HG03196 (cell line): ENCODE data around the gene GUCY1A1.
"Not testable (repeated sequence)": the region's sequence is repeated elsewhere in the genome, so short reads cannot be mapped to it uniquely, and the experiment has no call there.

ENCODE experiments used
- ATAC-seq: cut with Tn5 transposase; IDR thresholded peaks from one replicate; pipeline ENCODE4 v1.9.1; 2021; ENCODE audit not compliant: unreplicated experiment

The GUCY1A1 gene, protein sequence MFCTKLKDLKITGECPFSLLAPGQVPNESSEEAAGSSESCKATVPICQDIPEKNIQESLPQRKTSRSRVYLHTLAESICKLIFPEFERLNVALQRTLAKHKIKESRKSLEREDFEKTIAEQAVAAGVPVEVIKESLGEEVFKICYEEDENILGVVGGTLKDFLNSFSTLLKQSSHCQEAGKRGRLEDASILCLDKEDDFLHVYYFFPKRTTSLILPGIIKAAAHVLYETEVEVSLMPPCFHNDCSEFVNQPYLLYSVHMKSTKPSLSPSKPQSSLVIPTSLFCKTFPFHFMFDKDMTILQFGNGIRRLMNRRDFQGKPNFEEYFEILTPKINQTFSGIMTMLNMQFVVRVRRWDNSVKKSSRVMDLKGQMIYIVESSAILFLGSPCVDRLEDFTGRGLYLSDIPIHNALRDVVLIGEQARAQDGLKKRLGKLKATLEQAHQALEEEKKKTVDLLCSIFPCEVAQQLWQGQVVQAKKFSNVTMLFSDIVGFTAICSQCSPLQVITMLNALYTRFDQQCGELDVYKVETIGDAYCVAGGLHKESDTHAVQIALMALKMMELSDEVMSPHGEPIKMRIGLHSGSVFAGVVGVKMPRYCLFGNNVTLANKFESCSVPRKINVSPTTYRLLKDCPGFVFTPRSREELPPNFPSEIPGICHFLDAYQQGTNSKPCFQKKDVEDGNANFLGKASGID

DNA sequence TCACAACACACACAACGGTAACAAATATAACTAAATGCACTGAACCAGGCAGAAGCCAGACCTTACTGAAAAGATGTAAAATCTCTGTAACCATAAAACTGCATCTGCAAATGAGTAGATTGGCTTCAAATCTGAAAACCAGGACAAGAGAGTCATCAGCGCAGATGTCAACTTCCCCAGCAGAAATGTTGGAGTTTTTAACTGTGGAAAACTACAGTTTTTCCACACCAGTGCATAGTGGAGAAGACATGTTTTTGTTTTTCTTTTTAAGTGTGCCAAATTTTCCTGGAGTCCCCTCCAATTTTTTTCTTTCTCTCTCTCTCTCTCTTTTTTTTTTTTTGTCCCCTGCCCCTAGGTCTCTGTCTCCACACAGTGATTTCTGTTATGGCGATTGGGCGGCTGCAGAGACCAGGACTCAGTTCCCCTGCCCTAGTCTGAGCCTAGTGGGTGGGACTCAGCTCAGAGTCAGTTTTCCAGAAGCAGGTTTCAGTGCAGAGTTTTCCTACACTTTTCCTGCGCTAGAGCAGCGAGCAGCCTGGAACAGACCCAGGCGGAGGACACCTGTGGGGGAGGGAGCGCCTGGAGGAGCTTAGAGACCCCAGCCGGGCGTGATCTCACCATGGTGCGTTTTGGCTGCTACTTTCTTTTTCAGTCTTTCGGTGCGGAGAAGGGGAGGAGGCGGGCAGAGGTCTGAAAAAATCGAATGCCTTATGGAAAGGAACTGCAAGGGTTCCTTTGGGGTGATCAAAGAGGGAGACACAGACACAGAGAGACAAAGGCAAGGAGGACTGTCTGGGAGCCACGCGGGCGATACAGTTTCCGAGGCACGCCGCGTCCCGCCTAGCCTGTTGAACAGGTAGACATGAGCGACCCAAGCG is at the start of gene GUCY1A1:
GUCY1A1 (plus strand) TSS at position 505 of the 878 bp plus-strand sequence. CDS start 30,020 bp downstream, outside the sequence.
- peak; percentile 37 for ATAC-seq

DNA sequence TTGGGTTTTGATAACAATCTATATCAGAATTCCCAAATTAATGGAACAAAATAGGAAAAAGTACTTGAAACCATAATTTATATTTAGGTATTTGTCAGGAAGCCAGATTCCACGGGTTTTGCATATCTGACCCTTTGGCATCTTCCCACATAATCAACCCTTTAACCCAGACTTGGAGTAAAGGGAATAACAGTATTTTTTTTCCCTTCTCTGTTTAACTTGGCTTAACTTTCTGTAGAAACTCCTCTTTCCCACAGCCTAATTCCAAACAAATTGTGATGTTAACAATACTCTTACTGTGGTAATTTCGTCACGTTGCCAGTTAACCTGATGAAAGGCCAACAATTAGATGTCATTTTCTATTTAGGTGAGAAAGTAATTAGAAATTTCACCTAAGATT is 49.4 kb upstream of the GUCY1A1 start:
- ATAC-seq: no peak

DNA sequence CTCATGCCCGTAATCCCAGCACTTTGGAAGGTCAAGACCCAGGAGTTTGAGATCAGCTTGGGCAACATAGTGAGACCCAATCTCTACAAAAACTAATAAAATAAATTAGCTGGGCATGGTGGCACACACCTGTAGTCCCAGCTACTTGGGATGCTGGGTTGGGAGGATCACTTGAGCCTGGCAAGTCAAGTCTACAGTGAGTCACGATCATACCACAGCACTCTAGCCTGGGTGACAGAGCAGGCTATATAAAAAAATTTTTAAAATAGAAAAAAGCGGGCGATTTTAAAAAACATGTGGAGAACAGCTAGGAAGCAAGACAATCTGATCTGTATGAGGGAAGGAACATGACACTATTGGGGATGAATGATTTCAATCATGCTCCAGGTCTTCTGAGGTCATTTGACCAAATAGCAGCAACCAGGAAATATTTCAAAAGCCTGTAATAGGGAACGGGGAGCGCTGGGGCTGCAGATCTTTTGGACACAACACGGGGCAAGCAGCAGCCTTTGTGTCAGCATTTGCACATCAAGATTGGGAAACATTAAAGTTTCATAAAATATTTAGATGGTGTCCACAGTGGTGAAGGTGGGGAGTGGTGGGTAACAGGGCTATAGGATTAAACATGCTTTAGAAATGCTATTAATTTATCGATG is 48.3 kb upstream of the GUCY1A1 start:
- ATAC-seq: no peak

DNA sequence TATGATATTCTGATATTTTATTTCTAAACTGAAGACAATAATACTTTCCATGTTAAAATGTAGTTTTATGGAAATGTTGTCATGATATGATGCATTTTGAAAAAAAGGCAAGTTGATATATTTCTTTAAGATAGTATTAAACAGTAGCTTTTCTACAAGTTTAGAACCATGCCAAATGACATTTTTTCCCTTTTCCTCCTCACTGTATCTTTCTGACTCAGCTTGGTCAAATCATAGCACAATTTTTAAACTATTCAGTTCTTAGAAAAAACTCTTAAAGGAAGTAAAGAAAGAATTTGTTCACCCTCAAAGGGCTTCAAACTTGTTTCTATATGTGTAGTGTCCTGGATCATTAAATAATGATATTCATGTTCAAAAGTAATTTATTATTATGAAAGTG is 46.0 kb upstream of the GUCY1A1 start:
- no peak for ATAC-seq

DNA sequence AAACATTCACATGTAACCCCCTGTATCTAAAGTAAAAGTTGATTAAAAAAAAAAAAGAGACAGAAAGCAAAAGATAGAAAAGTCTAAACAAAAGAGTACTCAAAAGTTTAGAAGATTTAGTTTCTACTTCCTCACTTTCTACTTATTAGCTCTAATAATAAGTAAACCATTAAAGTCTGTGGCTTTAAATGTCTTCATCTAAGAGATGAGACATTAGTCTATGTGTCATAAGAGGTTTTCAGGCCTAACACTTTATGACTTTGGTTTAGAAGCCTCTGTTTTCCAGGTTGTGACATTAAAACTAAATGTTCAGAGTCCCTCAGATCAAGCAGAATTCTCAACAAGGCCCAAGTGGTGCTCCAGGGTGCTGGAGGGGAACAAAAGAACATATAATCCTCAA is 42.2 kb upstream of the GUCY1A1 start:
- peak; percentile 97 for ATAC-seq

DNA sequence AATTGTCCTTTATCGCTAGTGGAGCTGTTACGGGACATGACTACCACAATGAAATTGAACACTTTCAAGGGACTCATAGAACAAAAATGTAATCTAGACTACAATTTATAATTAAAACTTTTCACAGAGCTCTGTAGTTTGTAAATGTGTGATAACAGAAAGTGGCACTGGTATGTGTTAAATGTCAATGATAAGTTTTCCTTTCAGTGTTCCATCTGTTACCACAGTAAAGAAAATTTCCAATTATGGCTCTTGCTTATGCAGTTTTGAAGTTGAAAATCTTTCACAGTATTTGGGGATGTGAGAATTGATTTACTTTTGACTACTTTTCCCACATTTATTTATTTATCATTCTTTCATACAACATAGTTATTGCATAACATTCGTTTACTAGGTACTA is 40.1 kb upstream of the GUCY1A1 start:
- no peak for ATAC-seq

DNA sequence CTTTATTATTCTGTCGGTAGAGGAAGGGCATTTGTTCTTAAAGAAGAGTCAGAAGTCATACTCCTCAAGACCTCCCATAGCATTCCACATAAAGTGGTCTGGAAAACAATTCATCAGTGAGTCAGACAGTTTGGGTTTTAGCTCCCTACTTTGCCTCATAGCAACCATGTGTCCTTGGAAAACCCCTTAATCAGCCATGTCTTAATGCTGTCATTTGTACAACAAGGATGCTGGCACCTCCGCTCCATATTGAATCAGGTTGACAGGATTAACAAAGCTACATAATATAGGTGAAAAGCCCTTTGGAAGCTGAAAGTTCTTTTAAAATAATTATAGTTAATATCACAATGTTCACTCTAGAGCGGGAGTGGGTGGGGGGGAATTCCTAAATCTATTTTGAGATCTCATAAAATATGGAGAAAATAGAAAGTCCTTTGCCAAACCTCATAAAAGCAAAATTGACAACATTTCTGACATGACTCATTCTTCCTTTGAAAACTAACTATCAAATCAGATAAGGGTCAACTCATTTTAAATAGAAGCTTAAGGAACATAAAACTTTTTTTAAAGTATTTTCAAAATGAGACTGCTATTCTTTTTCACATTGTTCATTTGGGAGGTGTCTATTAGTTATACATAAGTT is 37.3 kb upstream of the GUCY1A1 start:
- ATAC-seq: no peak

DNA sequence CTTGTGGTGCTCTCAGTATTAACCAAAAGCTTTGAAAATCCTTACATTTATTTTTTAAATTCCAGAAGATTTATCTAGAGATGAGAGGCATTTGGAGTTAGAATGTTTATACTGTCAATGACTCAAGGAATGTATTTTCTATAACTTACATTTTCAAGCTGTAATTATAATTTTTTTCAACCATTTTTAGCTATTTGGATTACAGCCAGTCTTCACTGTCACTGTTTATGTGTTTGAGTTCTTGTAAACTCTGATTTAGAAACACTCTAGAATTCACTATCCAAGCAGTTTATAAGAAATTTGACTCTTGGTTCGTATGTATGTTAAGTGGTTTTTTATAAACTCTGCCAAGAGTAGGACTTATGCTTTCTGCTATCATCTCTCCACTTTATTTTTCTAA is 36.7 kb upstream of the GUCY1A1 start:
- no peak for ATAC-seq

DNA sequence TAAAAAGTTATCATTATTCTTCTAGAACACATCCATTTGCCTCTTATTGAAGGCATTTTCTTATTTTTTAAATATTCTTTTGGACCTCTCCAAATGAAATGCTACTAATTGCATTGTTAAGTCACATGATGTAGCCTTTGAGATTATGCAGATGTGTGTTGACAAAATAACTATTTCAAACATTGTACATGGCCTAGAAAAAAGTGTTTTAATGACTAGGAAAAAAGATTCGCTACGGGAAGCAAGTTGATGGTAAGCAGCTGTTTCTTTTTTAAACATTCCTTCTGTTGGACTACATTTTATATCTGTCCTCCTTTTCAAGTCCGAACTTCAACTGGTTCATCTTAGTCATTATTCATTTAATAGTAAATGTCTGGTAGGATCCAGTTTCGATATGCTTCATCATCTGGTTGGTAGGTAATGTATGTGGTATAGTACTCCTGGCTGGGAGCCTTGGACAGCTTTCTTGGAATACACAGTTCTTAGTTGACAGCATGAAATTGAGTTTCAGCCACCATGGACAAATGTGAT is 34.3 kb upstream of the GUCY1A1 start:
- ATAC-seq: no peak

DNA sequence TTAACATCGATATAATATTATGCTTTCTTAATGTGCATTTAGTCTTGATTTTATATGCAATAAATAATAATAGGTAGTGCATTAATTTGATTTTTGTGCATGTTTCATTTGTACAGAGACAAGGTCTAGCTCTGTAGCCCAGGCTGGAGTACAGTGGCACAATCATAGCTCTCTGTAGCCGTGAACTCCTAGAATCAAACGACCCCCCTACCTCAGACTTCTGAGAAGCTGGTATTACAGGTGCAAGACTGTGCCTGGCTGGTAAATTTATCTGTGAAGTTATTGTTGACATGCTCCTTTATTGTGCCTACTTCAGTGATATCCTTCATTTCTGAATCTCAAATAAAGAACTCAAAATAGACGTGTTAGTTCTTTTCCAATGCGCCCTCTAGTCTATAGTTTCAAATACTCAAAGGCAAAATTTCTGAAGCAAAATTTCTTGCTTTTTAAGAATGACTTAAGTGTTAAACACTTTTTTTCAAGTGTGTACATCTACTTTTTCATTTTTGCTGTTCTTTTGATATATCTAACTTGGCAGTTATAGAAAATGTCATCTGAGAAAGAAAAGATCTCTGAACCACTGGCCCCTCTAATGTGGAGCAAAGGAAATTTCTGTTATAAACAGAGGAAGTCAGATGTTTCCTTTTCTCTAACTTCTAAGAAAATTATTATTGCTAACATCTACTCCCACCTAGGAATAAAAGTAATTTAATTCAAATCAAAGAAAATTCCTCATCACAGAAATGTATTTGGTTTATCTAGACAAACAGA is 28.3 kb upstream of the GUCY1A1 start:
- ATAC-seq: no peak

DNA sequence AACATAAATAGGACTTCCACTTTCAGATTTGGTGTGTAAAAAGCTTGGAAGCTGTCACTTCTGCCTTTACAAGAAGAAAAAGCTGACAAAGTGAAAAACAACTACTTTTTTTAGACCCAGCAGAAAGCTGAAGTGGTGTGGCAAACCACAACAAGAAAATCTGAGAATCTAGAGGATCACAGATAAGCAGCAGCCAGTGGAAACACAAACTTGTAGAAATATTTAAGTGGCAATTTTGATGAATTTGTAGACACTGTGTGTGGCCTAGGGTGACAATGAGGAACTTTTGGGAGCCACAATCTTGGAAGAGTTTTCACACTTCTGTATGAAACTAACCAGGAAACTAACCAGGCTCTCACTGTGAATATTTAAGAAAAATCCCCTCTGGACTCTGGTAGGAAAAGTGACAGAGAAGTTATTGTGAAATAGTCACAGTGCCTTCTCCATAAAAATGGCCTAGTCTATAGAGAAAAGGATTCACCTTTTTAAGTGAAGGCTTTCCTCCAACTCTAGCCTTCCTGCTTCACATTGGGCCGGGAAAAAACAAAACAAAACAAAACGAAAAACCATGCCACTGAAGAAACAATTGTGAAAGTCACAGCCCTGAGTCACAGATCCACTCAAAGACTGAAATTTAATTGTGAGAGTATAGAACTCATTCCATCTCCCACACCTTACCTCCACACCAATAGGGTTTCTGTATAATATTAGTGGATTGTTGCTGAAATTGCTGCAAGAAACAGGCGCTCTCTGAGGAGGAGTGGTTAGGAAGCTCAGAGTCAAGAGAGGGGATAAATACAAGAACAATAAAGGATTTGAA is 26.7 kb upstream of the GUCY1A1 start:
- ATAC-seq: peak; percentile 76

DNA sequence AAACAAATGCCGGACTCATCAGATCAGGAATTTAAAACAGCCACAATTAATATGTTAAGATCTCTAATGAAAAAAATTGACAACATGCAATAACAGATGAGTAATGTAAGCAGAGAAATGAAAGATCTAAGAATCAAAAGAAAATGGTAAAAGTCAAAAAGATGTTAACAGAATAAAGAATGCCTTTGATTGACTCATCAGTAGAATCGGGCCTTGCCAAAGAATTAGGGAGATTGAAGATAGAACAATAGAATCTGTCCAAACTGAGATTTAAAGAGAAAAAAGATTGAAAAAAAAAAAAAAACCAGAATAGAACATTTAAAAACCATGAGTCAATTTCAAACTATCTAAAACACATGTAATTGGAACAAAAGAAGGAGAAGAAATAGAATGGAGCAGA is 25.9 kb upstream of the GUCY1A1 start:
- no peak for ATAC-seq

DNA sequence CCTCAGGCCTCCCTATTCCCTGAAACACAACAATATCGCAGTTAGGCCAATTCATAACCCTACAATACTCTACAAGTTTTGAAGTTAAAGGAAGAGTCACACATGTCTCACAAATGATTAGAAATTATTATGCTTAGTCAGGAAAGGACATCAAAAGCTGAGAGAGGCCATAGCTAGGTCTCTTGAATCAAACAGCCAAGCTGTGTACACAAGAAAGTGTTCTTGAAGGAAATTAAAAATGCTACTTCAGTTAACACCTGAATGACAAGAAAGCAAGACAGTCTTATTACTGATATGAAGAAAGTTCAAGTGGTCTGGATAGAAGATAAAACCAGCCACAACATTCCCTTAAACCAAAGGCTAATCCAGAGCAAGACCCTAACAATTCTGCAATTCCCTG is 23.6 kb upstream of the GUCY1A1 start:
- ATAC-seq: no peak

DNA sequence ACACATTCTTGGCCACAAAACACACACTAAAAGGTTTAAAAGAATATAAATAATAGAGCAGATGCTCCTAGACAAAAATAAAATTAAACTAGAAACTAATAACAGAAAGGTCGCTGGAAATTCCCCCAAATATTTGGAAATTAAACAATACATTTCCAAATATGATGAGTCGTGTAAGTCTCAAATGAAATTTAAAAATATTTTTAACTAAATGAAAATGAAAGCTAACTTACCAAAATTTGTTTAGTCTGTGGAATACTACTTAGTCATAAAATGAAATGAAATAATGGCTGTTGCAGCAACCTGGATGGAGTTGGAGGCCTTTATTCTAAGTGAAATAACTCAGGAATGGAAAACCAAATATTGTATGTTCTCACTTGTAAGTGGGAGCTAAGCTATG is 20.6 kb upstream of the GUCY1A1 start:
- ATAC-seq: no peak

DNA sequence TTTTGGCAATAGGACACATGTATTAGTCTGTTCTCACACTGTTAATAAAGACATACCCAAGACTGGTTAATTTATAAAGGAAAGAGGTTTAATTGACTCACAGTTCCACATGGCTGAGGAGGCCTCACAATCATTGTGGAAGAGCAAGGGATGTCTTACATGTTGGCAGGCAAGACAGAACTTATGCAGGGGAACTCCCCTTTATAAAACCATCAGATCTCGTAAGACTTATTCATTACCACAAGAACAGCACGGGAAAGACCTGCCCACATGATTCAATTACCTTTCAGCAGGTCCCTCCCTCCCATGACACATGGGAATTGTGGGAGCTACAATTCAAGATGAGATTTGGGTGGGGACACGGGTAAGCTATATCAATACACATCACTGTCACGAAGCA is 15.9 kb upstream of the GUCY1A1 start:
- not testable (repeated sequence) for ATAC-seq

DNA sequence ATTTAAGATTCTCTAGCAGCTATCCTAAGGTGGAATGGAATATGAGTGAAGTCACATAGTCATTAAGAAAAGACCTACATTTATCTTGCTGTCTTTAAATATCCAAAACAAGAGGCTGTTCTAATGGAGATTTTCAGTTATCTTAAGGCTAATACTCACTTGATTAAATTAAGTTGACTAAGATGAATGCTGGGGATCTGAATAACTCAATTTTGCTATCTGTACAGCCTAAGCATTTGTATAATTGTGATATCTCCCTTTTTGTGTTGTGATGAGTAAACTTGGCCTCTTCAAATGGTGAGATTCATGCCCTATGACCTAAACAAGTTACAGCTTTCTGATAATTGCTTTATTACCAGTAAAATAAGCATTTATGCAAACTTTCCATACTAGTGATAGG is 13.6 kb upstream of the GUCY1A1 start:
- no peak for ATAC-seq

DNA sequence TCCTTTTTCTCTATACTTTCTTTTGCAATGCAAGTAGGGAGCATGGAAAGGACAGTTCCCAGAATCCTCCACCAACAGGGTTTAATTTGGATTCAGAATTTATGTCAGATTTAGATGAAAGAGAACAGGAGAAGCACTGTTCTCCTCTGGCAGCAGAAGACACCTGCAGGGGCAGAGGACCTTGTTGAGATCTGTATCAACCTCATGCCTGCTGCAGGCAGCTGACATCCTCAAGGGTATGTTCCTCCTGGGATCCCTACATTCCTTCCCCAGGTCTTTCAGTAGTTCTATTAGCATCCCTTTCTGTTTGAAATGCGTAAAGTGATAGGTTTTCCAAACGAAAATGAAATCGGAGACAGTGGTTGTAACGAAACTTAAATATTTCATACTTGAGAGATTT is 10.6 kb upstream of the GUCY1A1 start:
- no peak for ATAC-seq

DNA sequence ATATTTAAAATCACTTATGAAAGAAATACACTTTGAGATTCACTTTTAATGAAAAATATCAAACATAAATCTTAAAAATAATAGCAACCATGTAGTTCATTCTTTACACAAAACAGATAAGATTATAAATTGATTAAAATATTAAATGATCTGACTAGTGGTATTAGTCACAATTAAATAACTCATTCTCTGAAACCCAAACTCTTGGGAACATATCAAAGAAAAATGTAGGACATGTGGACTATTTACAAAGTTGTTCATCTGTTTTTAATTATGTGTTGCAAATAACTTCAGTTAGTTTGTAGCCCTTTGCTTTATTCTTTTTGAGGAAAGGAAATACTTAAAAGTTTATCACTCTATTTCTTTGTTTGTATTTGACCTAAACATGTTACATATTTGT is 9.5 kb upstream of the GUCY1A1 start:
- no peak for ATAC-seq
